ENCODE measurements around the gene AJM1. TPM values are rescaled to one million over a fixed set of nuclear protein-coding genes. Genes with fewer than 3 reads are reported as not detected.

The AJM1 gene
- total RNA-seq, 1 experiment from 2014 or later: 1.8 TPM

- Histone ChIP-seq H4K91ac (ENCODE audit: insufficient read length, low read depth, low read length) (no peak overlapping the region), H3K27me3 (ENCODE audit: insufficient read depth, low read length) (no peaks in the 10 kb centered on the region), H3K79me2 (ENCODE audit: insufficient read depth, low read length) (no peaks in the 10 kb centered on the region), H3K4me2 (ENCODE audit: insufficient read depth, insufficient read length, low read length) (peak overlapping the region; percentile 78), H2BK120ac (ENCODE audit: low read depth, low read length, poor library complexity, severe bottlenecking) (no peak overlapping the region), H2BK15ac (ENCODE audit: low read depth, low read length) (no peak overlapping the region), H2AK5ac (ENCODE audit: insufficient read length, low read length) (no peak overlapping the region), H3K27ac (ENCODE audit: insufficient read length, low read depth, low read length) (no peak overlapping the region), H3K56ac (ENCODE audit: insufficient read length, low read depth, low read length) (no peak overlapping the region), H3K23ac (ENCODE audit: insufficient read length, low read depth, low read length) (no peak overlapping the region), H4K20me1 (ENCODE audit: control insufficient read depth, insufficient read depth, insufficient read length) (no peaks in the 10 kb centered on the region), H3K14ac (ENCODE audit: insufficient read depth, low read length) (peak overlapping the region; percentile 87; the same call in 1 of the 2 replicates), H3K4ac (ENCODE audit: low read depth, low read length) (no peak overlapping the region), H2AFZ (ENCODE audit: low read length) (no peak overlapping the region), H2BK20ac (ENCODE audit: low read depth, low read length, poor library complexity, severe bottlenecking) (no peak overlapping the region), H3T11ph (ENCODE audit: low read length) (no peak overlapping the region), H4K8ac (replicated peaks; ENCODE audit: insufficient read length, low read depth, low read length) (no peak overlapping the region), H3K18ac (ENCODE audit: insufficient read length, low read depth, low read length) (peak overlapping the region; percentile 49), H3K9ac (ENCODE audit: extremely low read depth, insufficient read length, low read length) (no peak overlapping the region), H2BK5ac (ENCODE audit: insufficient read length, low read length) (no peak overlapping the region), H3K9me3 (ENCODE audit: control insufficient read depth, low read depth, low read length) (no peaks in the 10 kb centered on the region), H3K4me1 (ENCODE audit: insufficient read depth, low read length) (no peaks in the 10 kb centered on the region), H3K79me1 (ENCODE audit: insufficient read depth, low read depth, low read length, poor library complexity, severe bottlenecking) (no peaks in the 10 kb centered on the region), H2BK12ac (ENCODE audit: insufficient read length, low read depth, low read length) (no peak overlapping the region), H4K5ac (ENCODE audit: insufficient read length, low read depth, low read length) (no peak overlapping the region), H3K23me2 (ENCODE audit: insufficient read length, low read depth, low read length, poor library complexity, severe bottlenecking) (peaks cover 8% of the 10 kb centered on the region)
- no CpG with 5 or more reads among the region's 53 CpGs for WGBS (ENCODE audit: extremely low coverage, insufficient read length, low lambda C conversion rate)
- no peak for DNase-seq
- H3K4me3 Mint-ChIP-seq: peak overlapping the region; percentile 91 to 93
- peak overlapping the region; percentile 94 to 98 (median 95); a peak in 6 of 7 replicates for H3K27ac Mint-ChIP-seq
- peaks cover 2% of the 10 kb centered on the region for H3K27me3 Mint-ChIP-seq (ENCODE audit: low read depth)
- peaks cover 2 to 6% of the 10 kb centered on the region in 2 experiments; a peak in 3 of 4 replicates for H3K4me1 Mint-ChIP-seq
- peaks cover 0 to 12% (median 10%) of the 10 kb centered on the region in 3 experiments; a peak in 4 of 7 replicates for H3K36me3 Mint-ChIP-seq (ENCODE audit: insufficient read depth in 1 of 3, low read depth in 3 of 3)
- no peak for TF ChIP-seq CTCF (conservative IDR thresholded peaks at IDR 0.05)
- no peaks in the 10 kb centered on the region for H3K9me3 Mint-ChIP-seq
Measured at GRCh38 chr9:136848393-136849037, 6.2 kb downstream of the AJM1 start.
